Neural crest cell (in vitro differentiated cells): Measurements from ENCODE around the gene CCDC33. TPM values are rescaled to one million over a fixed set of nuclear protein-coding genes. Genes with fewer than 3 reads are reported as not detected.

Experiments
- DNase-seq: peaks from one replicate; pipeline ENCODE4 v3.0.0; 2021; ENCODE audit warnings: low read depth, mixed read lengths, low spot score
- H3K27ac Mint-ChIP-seq: one replicate; pipeline ENCODE4 v1.8.0; 2021; ENCODE audit warnings: mild to moderate bottlenecking, mixed read lengths; ENCODE audit not compliant: unreplicated experiment
- H3K27me3 Mint-ChIP-seq: 2 replicates; pipeline ENCODE4 v1.8.0; 2021; ENCODE audit warnings: low read depth, mild to moderate bottlenecking, mixed read lengths
- H3K36me3 Mint-ChIP-seq: 2 replicates; pipeline ENCODE4 v1.8.0; 2021; ENCODE audit warnings: low read depth, mild to moderate bottlenecking, mixed read lengths
- H3K4me1 Mint-ChIP-seq: 2 replicates; pipeline ENCODE4 v1.8.0; 2021; ENCODE audit warnings: mixed read lengths
- H3K4me3 Mint-ChIP-seq: one replicate; pipeline ENCODE4 v1.8.0; 2021; ENCODE audit warnings: mild to moderate bottlenecking, mixed read lengths
- H3K9me3 Mint-ChIP-seq: 2 replicates; pipeline ENCODE4 v1.8.0; 2021; ENCODE audit warnings: mixed read lengths
- total RNA-seq: library from RNA; stranded (reverse); gene quantifications from 2 replicates; pipeline ENCODE4 v1.2.1, GENCODE V29; 2021
- TF ChIP-seq, protein P1 (sequence below): fragments of 200-600 bp; sonication (generic); conservative IDR thresholded peaks from 2 replicates; pipeline ENCODE4 v1.5.0; 2021; ENCODE audit warnings: antibody characterized with exemption, mild to moderate bottlenecking

CCDC33 gene
- total RNA-seq, 1 donor from 2014 or later, result 15.1 TPM

DNA sequence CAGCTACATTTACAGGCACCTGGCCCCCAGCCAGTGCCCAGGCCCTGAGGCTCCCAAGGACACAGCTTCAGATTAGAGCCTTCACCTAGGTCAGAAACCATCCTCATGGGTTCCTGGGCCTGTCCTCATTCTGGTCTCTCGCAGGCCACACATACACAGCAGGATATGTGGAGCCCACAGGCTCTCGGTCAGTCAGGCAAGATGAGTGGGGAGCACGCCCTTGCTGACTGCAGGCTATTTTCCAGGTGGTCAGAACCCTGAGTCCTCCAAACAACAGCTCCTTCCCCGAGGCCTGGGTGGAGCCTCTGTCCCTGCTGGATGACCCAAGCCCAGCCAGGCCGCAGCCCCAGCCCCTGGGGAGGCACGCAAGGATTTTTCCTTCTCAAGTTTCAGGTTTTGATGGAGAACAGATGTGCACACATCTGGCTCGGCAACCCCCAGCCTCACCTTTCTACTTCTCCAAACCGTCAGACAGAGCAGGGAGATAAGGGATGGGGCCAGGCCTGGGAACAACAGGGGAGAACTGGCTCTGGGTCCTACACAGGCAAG lies 35.2 kb upstream of the CCDC33 start:
- H3K27ac Mint-ChIP-seq, result peak overlapping the region; percentile 19
- TF ChIP-seq, protein P1, sequence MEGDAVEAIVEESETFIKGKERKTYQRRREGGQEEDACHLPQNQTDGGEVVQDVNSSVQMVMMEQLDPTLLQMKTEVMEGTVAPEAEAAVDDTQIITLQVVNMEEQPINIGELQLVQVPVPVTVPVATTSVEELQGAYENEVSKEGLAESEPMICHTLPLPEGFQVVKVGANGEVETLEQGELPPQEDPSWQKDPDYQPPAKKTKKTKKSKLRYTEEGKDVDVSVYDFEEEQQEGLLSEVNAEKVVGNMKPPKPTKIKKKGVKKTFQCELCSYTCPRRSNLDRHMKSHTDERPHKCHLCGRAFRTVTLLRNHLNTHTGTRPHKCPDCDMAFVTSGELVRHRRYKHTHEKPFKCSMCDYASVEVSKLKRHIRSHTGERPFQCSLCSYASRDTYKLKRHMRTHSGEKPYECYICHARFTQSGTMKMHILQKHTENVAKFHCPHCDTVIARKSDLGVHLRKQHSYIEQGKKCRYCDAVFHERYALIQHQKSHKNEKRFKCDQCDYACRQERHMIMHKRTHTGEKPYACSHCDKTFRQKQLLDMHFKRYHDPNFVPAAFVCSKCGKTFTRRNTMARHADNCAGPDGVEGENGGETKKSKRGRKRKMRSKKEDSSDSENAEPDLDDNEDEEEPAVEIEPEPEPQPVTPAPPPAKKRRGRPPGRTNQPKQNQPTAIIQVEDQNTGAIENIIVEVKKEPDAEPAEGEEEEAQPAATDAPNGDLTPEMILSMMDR, result no peak
- peaks cover 6% of the 10 kb centered on the region for H3K27me3 Mint-ChIP-seq
- no peak for DNase-seq
- no peaks in the 10 kb centered on the region for H3K9me3 Mint-ChIP-seq
- peak overlapping the region; percentile 89 for H3K4me3 Mint-ChIP-seq
- peaks cover 62% of the 10 kb centered on the region for H3K4me1 Mint-ChIP-seq
- H3K36me3 Mint-ChIP-seq, result peaks cover 4% of the 10 kb centered on the region

DNA sequence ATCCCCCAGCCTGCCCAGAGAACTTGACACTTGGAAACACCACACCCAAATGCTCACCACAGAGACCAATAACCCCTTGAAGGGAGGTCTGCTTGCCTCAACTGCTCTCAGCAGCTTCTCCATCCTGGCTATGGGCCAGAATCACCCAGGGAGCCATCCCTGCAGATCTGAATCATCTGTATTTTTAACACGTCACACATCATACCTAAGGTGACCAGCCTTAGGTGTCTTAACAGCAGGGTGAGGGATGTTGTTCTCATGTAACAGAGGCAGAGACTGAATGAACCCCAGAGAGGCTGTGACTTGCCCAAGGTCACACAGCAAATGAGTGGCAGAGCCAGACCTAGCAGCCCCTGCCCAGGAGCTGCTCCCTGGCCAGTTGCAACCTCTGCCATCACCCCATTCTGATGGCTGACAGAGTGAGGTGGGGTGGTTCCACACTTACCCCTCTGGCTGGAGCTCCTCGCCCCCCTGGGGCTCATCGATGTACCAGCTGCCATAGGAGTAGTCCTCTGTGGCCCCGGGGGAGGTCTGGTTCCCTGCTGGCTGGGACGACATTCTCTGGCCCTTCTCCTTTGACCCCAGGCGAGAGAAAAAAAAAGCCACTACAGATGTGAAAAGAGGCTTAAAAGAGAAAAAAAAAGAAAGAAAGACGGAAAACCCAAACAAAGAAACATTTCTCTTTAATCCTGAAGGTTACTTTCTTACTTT lies 34.3 kb upstream of the CCDC33 start:
- TF ChIP-seq, protein P1, result no peak
- Mint-ChIP-seq H3K9me3 (no peaks in the 10 kb centered on the region), H3K4me1 (peaks cover 71% of the 10 kb centered on the region), H3K36me3 (peaks cover 4% of the 10 kb centered on the region), H3K27ac (peak overlapping the region; percentile 96), H3K27me3 (peaks cover 6% of the 10 kb centered on the region), H3K4me3 (peak overlapping the region; percentile 89)
- DNase-seq, result no peak

- peak; percentile 70 for DNase-seq
- peak within 1 kb of the TSS; percentile 96 for H3K27ac Mint-ChIP-seq
- TF ChIP-seq, protein P1, result no peak
- H3K27me3 Mint-ChIP-seq, result peaks cover 6% of the 10 kb centered on the region
- H3K36me3 Mint-ChIP-seq, result peaks cover 4% of the 10 kb centered on the region
- no peaks in the 10 kb centered on the region for H3K9me3 Mint-ChIP-seq
- peak within 1 kb of the TSS; percentile 89 for H3K4me3 Mint-ChIP-seq
- peaks cover 80% of the 10 kb centered on the region for H3K4me1 Mint-ChIP-seq
These were observed 33.4 kb upstream of the CCDC33 start, which contains the start of gene STRA6 for GRCh38 chr15:74202452-74203401. Gene STRA6 (minus strand): TSS chr15:74202787. CDS start chr15:74202267, 520 bp downstream.

DNA sequence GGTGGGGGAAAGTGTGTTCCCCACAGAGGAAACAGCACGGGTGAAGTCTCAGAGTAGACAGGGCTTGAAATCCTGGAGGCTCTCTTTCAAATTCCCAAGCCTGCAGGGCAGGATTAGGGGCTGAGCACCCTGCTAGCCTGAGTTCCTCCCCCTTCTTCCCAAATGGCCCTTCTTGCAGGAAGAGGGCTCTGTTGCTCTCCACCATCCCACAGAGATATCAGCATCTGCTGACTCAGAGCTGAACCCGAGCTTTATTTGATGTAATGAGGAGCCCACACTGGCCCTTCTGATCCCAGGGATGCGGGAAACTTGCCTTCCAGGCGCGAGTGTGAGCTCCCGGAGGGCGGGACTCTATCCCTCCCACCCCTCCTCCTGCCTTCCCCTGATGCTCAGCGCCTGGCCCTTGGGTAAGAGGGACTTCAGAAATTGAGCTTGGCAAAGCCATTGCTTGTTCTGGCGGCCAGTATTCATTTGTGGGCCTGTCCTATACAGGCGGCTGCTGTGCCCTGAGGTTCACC lies 32.2 kb upstream of the CCDC33 start:
- DNase-seq, result no peak
- Mint-ChIP-seq H3K9me3 (no peaks in the 10 kb centered on the region), H3K27ac (peak overlapping the region; percentile 96), H3K4me3 (peak overlapping the region; percentile 89), H3K36me3 (peaks cover 7% of the 10 kb centered on the region), H3K27me3 (peaks cover 6% of the 10 kb centered on the region), H3K4me1 (peaks cover 92% of the 10 kb centered on the region)
- TF ChIP-seq, protein P1, result no peak

DNA sequence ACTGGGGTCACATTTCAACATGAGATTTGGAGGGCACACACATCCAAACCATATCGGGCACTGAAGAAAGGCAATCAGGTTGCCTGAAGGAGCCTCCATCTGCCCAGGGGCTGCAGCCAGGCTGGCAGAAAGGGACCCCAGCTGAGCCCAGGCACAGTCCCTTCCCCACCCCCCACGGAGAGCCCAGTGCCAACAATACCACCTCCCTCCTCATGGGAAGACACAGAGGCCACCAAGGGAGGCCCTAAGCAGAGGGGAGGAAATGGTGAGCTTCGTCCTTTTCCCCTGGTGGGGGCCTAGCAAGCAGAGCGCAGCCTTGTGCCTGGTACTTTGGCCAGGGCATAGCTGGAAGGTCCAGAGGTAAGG lies 30.6 kb upstream of the CCDC33 start:
- Mint-ChIP-seq H3K27me3 (peaks cover 6% of the 10 kb centered on the region), H3K4me3 (peak overlapping the region; percentile 62), H3K27ac (no peak overlapping the region), H3K9me3 (no peaks in the 10 kb centered on the region), H3K36me3 (peaks cover 7% of the 10 kb centered on the region), H3K4me1 (peaks cover 97% of the 10 kb centered on the region)
- DNase-seq, result no peak
- TF ChIP-seq, protein P1, result no peak
